GM12872 (cell line): Measurements from ENCODE around the gene ST3GAL6.

ENCODE experiments used
- TF ChIP-seq, protein P1 (sequence below): IDR thresholded peaks from 3 replicates; pipeline ENCODE4 v1.5.1; 2011; ENCODE audit warnings: low read depth, mild to moderate bottlenecking, low read length, moderate library complexity; ENCODE audit not compliant: insufficient read depth

ST3GAL6 gene

DNA sequence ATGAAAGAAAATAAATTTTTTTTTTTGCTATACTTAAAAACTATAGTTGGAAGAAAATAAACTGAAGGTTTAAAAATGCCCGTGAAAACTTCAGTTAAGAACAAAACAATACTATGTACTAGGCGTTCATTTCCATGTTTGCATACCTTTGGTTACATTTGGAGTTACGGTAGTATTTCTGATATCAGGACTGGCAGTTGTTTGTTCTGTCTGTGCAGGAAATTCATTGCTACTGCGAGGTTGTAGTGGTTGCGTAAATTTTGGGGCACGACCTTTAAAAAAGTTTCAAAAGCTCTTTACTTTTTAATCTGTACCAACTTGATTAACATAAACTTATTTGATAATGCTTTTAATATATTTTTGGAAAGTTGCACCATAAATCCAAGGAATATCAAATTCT is 47.9 kb downstream of the ST3GAL6 start:
- TF ChIP-seq, protein P1, sequence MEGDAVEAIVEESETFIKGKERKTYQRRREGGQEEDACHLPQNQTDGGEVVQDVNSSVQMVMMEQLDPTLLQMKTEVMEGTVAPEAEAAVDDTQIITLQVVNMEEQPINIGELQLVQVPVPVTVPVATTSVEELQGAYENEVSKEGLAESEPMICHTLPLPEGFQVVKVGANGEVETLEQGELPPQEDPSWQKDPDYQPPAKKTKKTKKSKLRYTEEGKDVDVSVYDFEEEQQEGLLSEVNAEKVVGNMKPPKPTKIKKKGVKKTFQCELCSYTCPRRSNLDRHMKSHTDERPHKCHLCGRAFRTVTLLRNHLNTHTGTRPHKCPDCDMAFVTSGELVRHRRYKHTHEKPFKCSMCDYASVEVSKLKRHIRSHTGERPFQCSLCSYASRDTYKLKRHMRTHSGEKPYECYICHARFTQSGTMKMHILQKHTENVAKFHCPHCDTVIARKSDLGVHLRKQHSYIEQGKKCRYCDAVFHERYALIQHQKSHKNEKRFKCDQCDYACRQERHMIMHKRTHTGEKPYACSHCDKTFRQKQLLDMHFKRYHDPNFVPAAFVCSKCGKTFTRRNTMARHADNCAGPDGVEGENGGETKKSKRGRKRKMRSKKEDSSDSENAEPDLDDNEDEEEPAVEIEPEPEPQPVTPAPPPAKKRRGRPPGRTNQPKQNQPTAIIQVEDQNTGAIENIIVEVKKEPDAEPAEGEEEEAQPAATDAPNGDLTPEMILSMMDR, result no peak

DNA sequence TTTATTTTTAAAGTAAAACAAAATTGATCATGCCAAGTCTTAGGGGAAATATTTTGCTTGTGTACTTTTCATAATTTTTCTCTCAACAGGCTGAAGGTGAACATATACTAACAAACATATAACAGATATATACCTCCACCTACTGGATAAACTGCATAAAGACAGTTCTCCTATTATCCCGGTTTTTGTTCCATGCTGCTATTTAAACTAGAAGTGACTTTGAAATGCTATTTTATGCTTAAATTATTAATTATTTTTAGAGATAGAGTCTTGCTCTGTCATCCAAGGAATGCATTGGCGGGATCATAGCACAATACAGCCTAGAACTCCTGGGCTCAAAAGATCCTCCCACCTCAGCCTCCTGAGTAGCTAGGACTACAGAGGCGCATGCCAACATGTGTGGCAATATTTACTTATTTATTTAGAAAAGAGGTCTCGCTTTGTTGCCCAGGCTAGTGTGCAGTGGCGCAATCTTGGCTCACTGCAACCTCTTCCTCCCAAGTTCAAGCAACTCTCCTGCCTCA is 49.8 kb downstream of the ST3GAL6 start:
- TF ChIP-seq, protein P1, result peak; percentile 36; the same call in 1 of the 3 replicates

DNA sequence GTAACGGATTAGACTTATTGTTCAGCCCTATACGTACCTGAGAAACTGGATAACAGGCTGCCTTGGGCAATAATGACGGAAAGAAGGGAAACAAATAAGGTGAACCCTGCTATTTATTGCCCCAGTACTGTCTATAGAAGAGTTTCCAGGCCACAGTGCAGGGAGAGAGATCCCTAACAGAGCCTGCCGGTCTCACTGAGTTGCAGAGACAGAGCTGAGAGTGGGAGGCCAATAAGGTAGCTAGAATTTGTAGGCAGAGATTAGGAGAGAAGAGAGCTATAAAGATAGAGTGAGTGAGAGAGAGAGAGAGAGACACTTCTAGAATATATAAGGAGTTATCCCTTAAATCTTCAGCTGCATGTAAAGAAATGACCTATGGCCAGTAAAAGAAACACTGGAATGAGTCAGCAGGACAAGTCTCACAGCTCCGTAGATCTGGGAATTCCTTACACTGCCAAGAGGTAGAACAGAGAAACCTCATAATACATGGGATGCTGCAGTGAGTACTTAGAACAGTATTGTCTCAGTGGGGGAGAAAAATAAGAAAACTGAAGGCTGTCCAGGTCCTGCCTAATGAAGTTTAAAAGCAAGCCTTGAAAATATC is 51.8 kb downstream of the ST3GAL6 start:
- TF ChIP-seq, protein P1, result no peak

DNA sequence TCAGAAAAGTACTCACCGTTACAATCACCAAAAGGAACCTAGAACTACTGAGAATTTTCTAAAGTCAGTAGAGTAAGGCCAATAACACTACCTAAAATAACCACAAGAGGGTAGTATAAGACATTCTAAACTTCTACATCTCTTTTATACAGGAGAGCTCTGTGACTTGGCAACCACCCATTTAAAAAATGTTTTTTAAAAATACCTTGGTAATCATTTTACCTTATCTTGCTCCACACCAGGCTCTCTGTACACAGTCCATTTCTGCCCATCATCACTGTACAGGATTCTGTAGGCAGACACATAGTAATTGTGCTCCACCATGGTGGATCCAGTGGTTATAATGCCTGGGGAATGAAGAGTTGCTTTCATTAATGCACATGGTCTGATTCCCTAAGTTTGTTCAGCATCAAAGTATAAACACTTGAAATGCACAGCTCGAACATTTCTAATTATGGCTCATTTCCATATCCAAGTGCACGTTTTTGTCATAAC is 54.5 kb downstream of the ST3GAL6 start:
- TF ChIP-seq, protein P1, result peak; percentile 56; the same call in 2 of the 3 replicates

DNA sequence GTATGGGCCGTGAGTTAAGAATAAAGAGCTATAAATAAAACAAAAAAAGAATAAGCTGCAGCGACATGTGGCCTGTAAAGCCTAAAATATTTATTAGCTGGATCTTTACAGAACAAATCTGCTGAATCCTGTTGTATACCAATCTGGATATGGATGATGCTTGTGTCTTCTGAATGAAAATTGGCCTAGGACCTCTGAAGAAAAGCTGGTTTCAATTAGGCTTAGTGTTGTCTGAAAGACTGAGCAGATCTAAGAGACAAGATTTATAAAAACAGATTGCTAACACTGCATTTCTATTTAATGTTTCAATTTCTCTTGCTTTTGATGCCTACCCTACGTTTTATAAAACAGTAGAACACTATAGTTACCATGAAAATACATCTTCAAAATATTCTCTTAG is 57.9 kb downstream of the ST3GAL6 start:
- TF ChIP-seq, protein P1, result no peak

DNA sequence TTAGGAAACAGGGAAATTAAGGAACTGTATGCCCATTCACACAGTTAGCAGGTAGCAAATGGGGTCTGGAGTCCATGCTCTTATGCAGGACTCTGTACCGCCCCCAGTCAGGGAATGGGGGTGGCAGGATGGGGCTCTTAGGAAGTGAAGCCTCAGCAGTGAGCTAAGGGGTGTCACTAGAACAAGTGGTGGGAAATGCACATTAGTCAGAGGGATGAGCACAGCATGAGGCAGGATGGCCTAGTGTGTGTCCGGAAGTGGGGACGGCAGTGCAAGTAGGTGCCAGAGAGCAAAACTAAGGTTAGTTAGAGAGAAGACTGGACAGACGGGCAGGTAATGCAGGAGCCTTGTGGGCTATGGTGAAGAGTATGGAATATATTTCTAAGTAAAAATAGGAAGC is 60.7 kb downstream of the ST3GAL6 start:
- TF ChIP-seq, protein P1, result no peak

DNA sequence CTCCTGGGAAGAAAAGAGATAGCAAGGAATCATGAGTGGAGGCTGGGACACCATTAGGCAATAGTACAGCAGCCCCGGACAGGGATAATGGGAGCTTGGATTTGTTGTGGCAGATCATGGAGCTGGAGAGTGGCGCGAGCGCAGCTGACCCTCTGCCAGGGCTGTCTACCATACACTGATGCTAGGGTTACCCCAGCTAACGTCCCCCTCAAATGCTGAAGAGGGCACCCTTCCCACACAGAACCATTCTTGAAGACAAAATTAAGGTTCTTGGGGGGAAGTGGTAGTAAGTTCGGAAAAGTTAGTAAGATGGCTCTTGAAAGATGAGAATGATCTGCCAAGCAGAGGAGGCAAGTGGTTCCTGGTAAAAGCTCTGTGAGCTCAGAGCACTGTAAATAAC is 61.1 kb downstream of the ST3GAL6 start:
- TF ChIP-seq, protein P1, result peak; percentile 29; the same call in 1 of the 3 replicates
